H1 (cell line): Measurements from ENCODE around the gene TTBK1. TPM values are rescaled to one million over a fixed set of nuclear protein-coding genes. Genes with fewer than 3 reads are reported as not detected.

ENCODE experiments used
- CTCF ChIA-PET: fragments of 300-600 bp; sonication (Branson Sonifier 250); formaldehyde crosslinking; loops from one replicate; lab custom pipeline; 2021; ENCODE audit not compliant: partially characterized antibody; lab: Charles Lee
- POLR2A ChIA-PET: fragments of 300-600 bp; sonication (Branson Sonifier 250); formaldehyde crosslinking; loops from one replicate; lab custom pipeline; 2021; ENCODE audit warnings: inconsistent platforms; ENCODE audit not compliant: partially characterized antibody; lab: Charles Lee
- DNase-seq, 2 experiments: peaks; one replicate each; pipeline versions ENCODE4 v3.0.0 to v3.0.0-alpha.2; 2010 to 2022; ENCODE audit warnings: low spot score in 2 of 2, low read depth in 1 of 2, mixed read lengths in 1 of 2
- FAIRE-seq: peaks from 2 replicates; lab custom pipeline; 2011; peaks lifted over from hg19 to GRCh38; lab: Jason Lieb, UNC
- H2AFZ ChIP-seq: 2 replicates; pipeline ENCODE4 v1.8.1; 2012; ENCODE audit warnings: low read length, inconsistent platforms
- H2AK5ac ChIP-seq: 2 replicates; pipeline ENCODE4 v1.6.1; 2013; ENCODE audit warnings: low read depth, low read length
- H2BK120ac ChIP-seq: replicated peaks from 2 replicates; pipeline ENCODE3; 2013; ENCODE audit warnings: low read depth, low read length, inconsistent platforms
- H2BK12ac ChIP-seq: 2 replicates; pipeline ENCODE4 v1.6.1; 2013; ENCODE audit warnings: low read depth, low read length
- H2BK15ac ChIP-seq: 2 replicates; pipeline ENCODE4 v1.6.1; 2013; ENCODE audit warnings: low read length
- H2BK20ac ChIP-seq: 2 replicates; pipeline ENCODE4 v1.6.1; 2013; ENCODE audit warnings: low read length
- H2BK5ac ChIP-seq: 2 replicates; pipeline ENCODE4 v1.6.1; 2013; ENCODE audit warnings: low read depth, low read length
- H3K14ac ChIP-seq: 2 replicates; pipeline ENCODE4 v1.6.1; 2013; ENCODE audit warnings: inconsistent platforms; ENCODE audit not compliant: insufficient read length
- H3K18ac ChIP-seq: 2 replicates; pipeline ENCODE4 v1.6.1; 2013; ENCODE audit warnings: low read length; ENCODE audit errors: extremely low read depth
- H3K23ac ChIP-seq: 2 replicates; pipeline ENCODE4 v1.6.1; 2013; ENCODE audit warnings: inconsistent platforms; ENCODE audit not compliant: insufficient read length
- H3K23me2 ChIP-seq: 2 replicates; pipeline ENCODE4 v1.6.1; 2013; ENCODE audit warnings: low read depth, low read length
- H3K27ac ChIP-seq: 2 replicates; pipeline ENCODE4 v1.6.1; 2011; ENCODE audit warnings: low read depth, low read length, inconsistent platforms
- H3K27me3 ChIP-seq, 4 experiments: replicated peaks in 1 of 4; 1 replicate in 1 of 4; 2 replicates in 3 of 4; pipeline versions ENCODE4 v1.6.1 to v1.8.1; 2011 to 2013; ENCODE audit warnings: low read length in 3 of 4, mild to moderate bottlenecking in 3 of 4, inconsistent platforms in 2 of 4, mixed read lengths in 2 of 4, moderate library complexity in 1 of 4; ENCODE audit not compliant: control insufficient read depth in 3 of 4, insufficient read depth in 3 of 4; ENCODE audit errors: extremely low read depth in 1 of 4
- H3K36me3 ChIP-seq, 4 experiments: 2 replicates each; pipeline versions ENCODE4 v1.6.1 to v1.8.1; 2011 to 2013; ENCODE audit warnings: mild to moderate bottlenecking in 4 of 4, low read length in 3 of 4, moderate library complexity in 2 of 4, control low read depth in 1 of 4, inconsistent platforms in 1 of 4; ENCODE audit not compliant: insufficient read depth in 4 of 4, control insufficient read depth in 2 of 4
- H3K4ac ChIP-seq: replicated peaks from 2 replicates; pipeline ENCODE3; 2013; ENCODE audit warnings: low read length, low read depth, mixed read lengths, inconsistent platforms; ENCODE audit not compliant: insufficient read length
- H3K4me1 ChIP-seq, 4 experiments: replicated peaks in 1 of 4; 1 replicate in 1 of 4; 2 replicates in 3 of 4; pipeline versions ENCODE4 v1.6.1 to v1.8.1; 2011 to 2013; ENCODE audit warnings: low read length in 3 of 4, inconsistent platforms in 2 of 4, mixed read lengths in 1 of 4; ENCODE audit not compliant: insufficient read depth in 4 of 4, control insufficient read depth in 3 of 4
- H3K4me2 ChIP-seq, 2 experiments: 2 replicates each; pipeline versions ENCODE4 v1.6.1 to v1.8.1; 2011 to 2013; ENCODE audit warnings: low read depth in 2 of 2, low read length in 2 of 2, control low read depth in 1 of 2, inconsistent platforms in 1 of 2, mild to moderate bottlenecking in 1 of 2; ENCODE audit not compliant: insufficient read depth in 1 of 2
- H3K4me3 ChIP-seq, 4 experiments: fragments of 200-600, 300-600 bp in 1 of 4; sonication (generic), shearing (Covaris generic), sonication (Bioruptor Twin) in 1 of 4; 2 replicates each; pipeline versions ENCODE4 v1.5.1 to v1.8.1; 2011 to 2016; ENCODE audit warnings: low read length in 4 of 4, low read depth in 3 of 4, control low read depth in 2 of 4, inconsistent platforms in 2 of 4, mild to moderate bottlenecking in 2 of 4, mixed read lengths in 1 of 4, moderate library complexity in 1 of 4; ENCODE audit not compliant: insufficient read depth in 2 of 4; ENCODE audit errors: extremely low read depth in 1 of 4
- H3K56ac ChIP-seq: replicated peaks from 2 replicates; pipeline ENCODE3; 2013; ENCODE audit warnings: low read depth, mild to moderate bottlenecking, mixed read lengths, low read length, inconsistent platforms; ENCODE audit not compliant: insufficient read length
- H3K79me1 ChIP-seq: 2 replicates; pipeline ENCODE4 v1.6.1; 2013; ENCODE audit warnings: low read depth, low read length, control low read depth
- H3K79me2 ChIP-seq, 2 experiments: 2 replicates each; pipeline versions ENCODE4 v1.6.1 to v1.8.1; 2012 to 2013; ENCODE audit warnings: low read length in 2 of 2, mild to moderate bottlenecking in 2 of 2, inconsistent platforms in 1 of 2; ENCODE audit not compliant: insufficient read depth in 2 of 2, control insufficient read depth in 1 of 2
- H3K9ac ChIP-seq, 4 experiments: replicated peaks in 1 of 4; 1 replicate in 1 of 4; 2 replicates in 3 of 4; pipeline versions ENCODE4 v1.6.1 to v1.8.1; 2011 to 2013; ENCODE audit warnings: low read depth in 3 of 4, low read length in 3 of 4, control low read depth in 2 of 4, mild to moderate bottlenecking in 2 of 4, moderate library complexity in 2 of 4, inconsistent platforms in 1 of 4; ENCODE audit errors: extremely low read depth in 1 of 4
- H3K9me3 ChIP-seq, 2 experiments: 2 replicates each; pipeline versions ENCODE4 v1.6.1 to v1.8.1; 2012 to 2013; ENCODE audit warnings: mild to moderate bottlenecking in 2 of 2, moderate library complexity in 2 of 2, control low read depth in 1 of 2, inconsistent platforms in 1 of 2, low read depth in 1 of 2, low read length in 1 of 2, mixed read lengths in 1 of 2; ENCODE audit not compliant: insufficient read depth in 2 of 2
- H4K20me1 ChIP-seq, 2 experiments: replicated peaks in 1 of 2; 2 replicates each; pipeline versions ENCODE3 to v1.8.1; 2011 to 2013; ENCODE audit warnings: inconsistent platforms in 2 of 2, low read length in 2 of 2, mild to moderate bottlenecking in 1 of 2; ENCODE audit not compliant: insufficient read depth in 2 of 2, control insufficient read depth in 1 of 2
- H4K5ac ChIP-seq: 2 replicates; pipeline ENCODE4 v1.6.1; 2013; ENCODE audit warnings: low read length, low read depth, mixed read lengths, inconsistent platforms; ENCODE audit not compliant: insufficient read length
- H4K8ac ChIP-seq: 2 replicates; pipeline ENCODE4 v1.8.0; 2013; ENCODE audit warnings: mild to moderate bottlenecking, moderate library complexity, low read length, inconsistent platforms; ENCODE audit not compliant: insufficient read depth; ENCODE audit errors: extremely low read depth
- H4K91ac ChIP-seq: replicated peaks from 2 replicates; pipeline ENCODE3; 2013; ENCODE audit warnings: low read length, mixed read lengths, inconsistent platforms; ENCODE audit not compliant: insufficient read length
- EGR1 ChIP-seq: IDR thresholded peaks from 2 replicates; pipeline ENCODE4 v1.6.1; 2011; ENCODE audit warnings: low read depth, low read length, borderline replicate concordance
- HDAC2 ChIP-seq, 2 experiments: fragments of 300-600 bp in 1 of 2; sonication (generic) in 1 of 2; IDR thresholded peaks; 2 replicates each; pipeline ENCODE4 v1.6.1; 2011 to 2012; ENCODE audit warnings: low read depth in 2 of 2, low read length in 2 of 2, mild to moderate bottlenecking in 2 of 2, moderate library complexity in 2 of 2, borderline replicate concordance in 1 of 2, inconsistent platforms in 1 of 2
- JUND ChIP-seq: IDR thresholded peaks from 2 replicates; pipeline ENCODE4 v1.6.1; 2011; ENCODE audit warnings: mild to moderate bottlenecking, improper control_type of control experiment, low read length
- RFX5 ChIP-seq: IDR thresholded peaks from 2 replicates; pipeline ENCODE4 v1.6.1; 2011; ENCODE audit warnings: low read depth, low read length, improper control_type of control experiment, borderline replicate concordance
- TBP ChIP-seq: IDR thresholded peaks from 2 replicates; pipeline ENCODE4 v1.6.1; 2011; ENCODE audit warnings: low read depth, low read length, improper control_type of control experiment
- ZNF274 ChIP-seq: IDR thresholded peaks from 2 replicates; pipeline ENCODE4 v1.7.0; 2012; ENCODE audit warnings: low read length, borderline replicate concordance; ENCODE audit errors: extremely low read depth
- WGBS, 2 experiments: shearing (Covaris generic) in 1 of 2; methylation state at CpG; one replicate each; pipeline versions ENCODE4 v1.1.6 to v1.1.7; 2013 to 2015; ENCODE audit warnings: low lambda C conversion rate in 2 of 2, mixed read lengths in 2 of 2, inconsistent platforms in 1 of 2, low coverage in 1 of 2, missing lambda C conversion rate in 1 of 2; ENCODE audit not compliant: insufficient replicate concordance in 2 of 2, insufficient coverage in 1 of 2, insufficient read length in 1 of 2; ENCODE audit errors: extremely low coverage in 1 of 2, missing lambda C conversion rate in 1 of 2; 5-methylcytosine and 5-hydroxymethylcytosine counted together
- polyA plus RNA-seq, 7 experiments: library from polyadenylated mRNA; depleted of rRNA in 3 of 7; stranded (reverse) in 5 of 7; unstranded in 2 of 7; fragments of >200 nt in 5 of 7; fragments of 200-250 nt in 2 of 7; gene quantifications; 1 replicate in 5 of 7; 2 replicates in 1 of 7; 4 replicates in 1 of 7; pipeline versions ENCODE4 v1.2.1 to v1.2.3, GENCODE V29; 2011 to 2013; ENCODE audit warnings: missing spikeins in 2 of 7, mixed read lengths in 2 of 7
- total RNA-seq: library from RNA; stranded (reverse); fragmentation: NEBNext Ultra II Directional; extraction: Animal tissue kit (Norgen Biotek cat#: 25700); gene quantifications from 2 replicates; pipeline ENCODE4 v1.2.1, GENCODE V29; 2021
- TF ChIP-seq, protein P1 (sequence below): IDR thresholded peaks from 2 replicates; pipeline ENCODE4 v1.6.1; 2011; ENCODE audit warnings: low read depth, mild to moderate bottlenecking, low read length; ENCODE audit not compliant: insufficient read depth
- TF ChIP-seq, protein P2 (sequence below): IDR thresholded peaks from 2 replicates; pipeline ENCODE4 v1.6.1; 2011; ENCODE audit warnings: low read length, improper control_type of control experiment

Gene TTBK1
- total and polyA plus RNA-seq, 2 of the 8 experiments (the other 6 are each of a cell fraction or from before 2014, with no cell fraction given): 0.53 to 1.6 TPM

DNA sequence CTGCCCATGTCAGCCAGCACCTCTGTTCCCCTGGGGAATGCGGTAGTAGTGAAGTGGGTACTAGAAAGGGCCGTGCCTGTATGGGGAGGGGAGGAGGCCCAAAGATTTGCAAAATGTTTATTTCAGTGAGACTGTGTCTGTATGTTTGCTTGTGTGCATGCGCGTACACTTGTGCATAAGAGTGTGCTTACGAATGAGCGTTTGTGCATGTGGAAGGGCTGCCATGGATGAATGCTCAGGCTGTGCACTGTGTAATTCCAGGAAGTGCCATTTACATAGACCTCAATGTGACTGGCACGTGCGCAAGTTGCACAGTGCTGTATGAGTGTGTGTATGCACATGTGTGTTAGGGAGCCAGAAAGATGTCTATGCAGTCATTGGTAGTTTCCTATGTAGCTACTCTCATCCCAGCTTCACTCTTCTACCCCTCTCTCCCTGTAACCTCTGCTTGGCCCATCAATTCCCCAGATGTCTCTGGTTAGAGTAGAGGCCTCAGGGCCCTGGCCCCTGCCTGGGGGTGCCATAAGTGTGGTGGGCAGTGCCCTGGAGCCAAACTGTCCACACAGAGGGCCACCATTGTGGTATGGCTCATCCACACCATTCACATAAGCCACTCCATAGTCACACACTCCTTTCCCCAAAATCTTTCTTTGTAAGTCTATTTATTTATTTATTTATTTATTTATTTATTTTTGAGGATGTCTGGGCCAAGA lies 28.0 kb downstream of the TTBK1 start:
- Histone ChIP-seq H3K23me2 (peaks cover 15% of the 10 kb centered on the region), H3K79me1 (no peaks in the 10 kb centered on the region), H2BK20ac (peak overlapping the region; percentile 26; the same call in 1 of the 2 replicates), H3K23ac (no peak overlapping the region), H4K20me1 (no peaks in the 10 kb centered on the region), H2BK15ac (no peak overlapping the region), H3K4me1 (peaks cover 3 to 37% (median 24%) of the 10 kb centered on the region in 4 experiments), H3K36me3 (no peaks in the 10 kb centered on the region), H4K8ac (no peak overlapping the region), H4K5ac (no peak overlapping the region), H3K14ac (no peak overlapping the region), H3K9me3 (no peaks in the 10 kb centered on the region), H3K9ac (no peak overlapping the region), H2AK5ac (no peak overlapping the region), H2BK120ac (no peak overlapping the region), H3K18ac (no peak overlapping the region), H4K91ac (no peak overlapping the region), H3K4me3 (no peak overlapping the region), H3K4me2 (no peak overlapping the region), H3K4ac (no peak overlapping the region), H2AFZ (no peak overlapping the region), H3K79me2 (no peaks in the 10 kb centered on the region), H3K56ac (no peak overlapping the region), H3K27ac (no peak overlapping the region), H2BK12ac (peak overlapping the region; percentile 75; the same call in 1 of the 2 replicates), H3K27me3 (peaks cover 12 to 66% (median 54%) of the 10 kb centered on the region in 4 experiments), H2BK5ac (no peak overlapping the region)
- POLR2A ChIA-PET: interaction anchor here (1.2 to 1.5 kb wide), 2 partner anchors 11 to 25 kb away, joined by 3 to 5 read pairs; no protein-coding TSS in a partner anchor
- CTCF ChIA-PET: interaction anchor here (0.6 to 2.2 kb wide), 8 partner anchors 9 to 235 kb away, joined by 3 to 9 read pairs (median 3); partner anchors contain the start of gene CRIP3
- WGBS, 2 experiments: 79% methylated on average over 8 of the region's 8 CpGs; no CpG with 5 or more reads in 1 of the 2 experiments
- FAIRE-seq: no peak
- no peak for DNase-seq
- TF ChIP-seq, protein P1, sequence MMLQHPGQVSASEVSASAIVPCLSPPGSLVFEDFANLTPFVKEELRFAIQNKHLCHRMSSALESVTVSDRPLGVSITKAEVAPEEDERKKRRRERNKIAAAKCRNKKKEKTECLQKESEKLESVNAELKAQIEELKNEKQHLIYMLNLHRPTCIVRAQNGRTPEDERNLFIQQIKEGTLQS: no peak
- TF ChIP-seq TBP (no peak), RFX5 (no peak), EGR1 (no peak), HDAC2 (IDR thresholded peaks at IDR 0.05; ENCODE audit: borderline replicate concordance in 1 of 2, low read depth in 2 of 2, low read length in 2 of 2) (no peak), JUND (no peak), ZNF274 (no peak)
- TF ChIP-seq, protein P2, sequence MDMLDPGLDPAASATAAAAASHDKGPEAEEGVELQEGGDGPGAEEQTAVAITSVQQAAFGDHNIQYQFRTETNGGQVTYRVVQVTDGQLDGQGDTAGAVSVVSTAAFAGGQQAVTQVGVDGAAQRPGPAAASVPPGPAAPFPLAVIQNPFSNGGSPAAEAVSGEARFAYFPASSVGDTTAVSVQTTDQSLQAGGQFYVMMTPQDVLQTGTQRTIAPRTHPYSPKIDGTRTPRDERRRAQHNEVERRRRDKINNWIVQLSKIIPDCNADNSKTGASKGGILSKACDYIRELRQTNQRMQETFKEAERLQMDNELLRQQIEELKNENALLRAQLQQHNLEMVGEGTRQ: no peak
